HG02852 (cell line): Measurements from ENCODE around the gene SMG5.
A peak's percentile ranks its signal among the peaks of the same experiment; 100 is the strongest.

Source experiments
- ATAC-seq: cut with Tn5 transposase; IDR thresholded peaks from one replicate; pipeline ENCODE4 v1.9.1; 2021; ENCODE audit warnings: mild to moderate bottlenecking, moderate library complexity; ENCODE audit not compliant: unreplicated experiment

Gene SMG5

GRCh38 chr1:156214024-156214748, 68.4 kb downstream of the SMG5 start:
- ATAC-seq: no peak

- no peak for ATAC-seq
Observed at GRCh38 chr1:156213644-156213966, 69.0 kb downstream of the SMG5 start.

GRCh38 chr1:156212833-156213643, 69.6 kb downstream of the SMG5 start, which contains the start of gene PMF1:
TSS of gene PMF1 (plus strand) at chr1:156213007. CDS start at chr1:156213016, 9 bp downstream.
- ATAC-seq: peak; percentile 89

- ATAC-seq: no peak
Observed at GRCh38 chr1:156212130-156212529, 70.5 kb downstream of the SMG5 start.

- ATAC-seq: no peak
Observed at GRCh38 chr1:156211243-156211642, 71.4 kb downstream of the SMG5 start.

GRCh38 chr1:156204686-156205085, 77.9 kb downstream of the SMG5 start:
- no peak for ATAC-seq

- no peak for ATAC-seq
Observed at GRCh38 chr1:156203331-156203730, 79.3 kb downstream of the SMG5 start.

GRCh38 chr1:156200044-156200443, 82.6 kb downstream of the SMG5 start:
- ATAC-seq: no peak
